Mucosa of descending colon (tissue), 3 donors: Measurements from ENCODE around the gene RDH13. TPM values are rescaled to one million over a fixed set of nuclear protein-coding genes. Genes with fewer than 3 reads are reported as not detected.

Source experiments
- ATAC-seq: fragments of 200-7000 bp; cut with Tn5 transposase; one replicate; pipeline ENCODE4 v1.9.1; 2020; ENCODE audit warnings: mild to moderate bottlenecking, moderate library complexity
- DNase-seq, 3 donors: peaks; one replicate each; pipeline ENCODE4 v3.0.0-alpha.2; 2020
- H3K36me3 ChIP-seq: fragments of 200-600 bp; one replicate; pipeline ENCODE4 v1.8.0; 2021; ENCODE audit warnings: low read depth, mild to moderate bottlenecking
- H3K4me1 ChIP-seq: fragments of 200-600 bp; one replicate; pipeline ENCODE4 v1.8.0; 2021; ENCODE audit warnings: low read depth, mild to moderate bottlenecking
- H3K4me3 ChIP-seq: fragments of 200-600 bp; one replicate; pipeline ENCODE4 v1.8.0; 2021; ENCODE audit warnings: mild to moderate bottlenecking
- H3K9me3 ChIP-seq: fragments of 200-600 bp; one replicate; pipeline ENCODE4 v1.8.0; 2021; ENCODE audit warnings: mild to moderate bottlenecking
- intact Hi-C, 2 donors: fragments of 100-400 bp; cut with DNase I in 1 of 2; cut with micrococcal nuclease in 1 of 2; formaldehyde crosslinking; loops; one replicate each; pipeline versions ENCODE4 v1.11.0 to v1.11.1; 2022; cut with DNase I, micrococcal nuclease
- total RNA-seq, 3 donors: library from RNA; stranded (reverse); fragmentation: NEBNext Ultra II Directional in 2 of 3; extraction: Animal tissue kit (Norgen Biotek cat#: 25700) in 2 of 3; gene quantifications; one replicate each; pipeline versions ENCODE4 v1.2.1 to v1.2.4, GENCODE V29; 2021 to 2023
- TF ChIP-seq, protein P1 (sequence below): fragments of 200-600 bp; IDR thresholded peaks from one replicate; pipeline ENCODE4 v1.8.0; 2022; ENCODE audit warnings: antibody characterized with exemption, mild to moderate bottlenecking
- donor health status: DM: no; HTN: no; CAD: no; lungs with moderate emphysema.
- donor health status: DM: no; HTN: no; CAD: no.
- donor health status: DM: no; HTN: yes; CAD: no.

The RDH13 gene
- total RNA-seq, 3 donors from 2014 or later: 46.1 to 59.5 (median 55.0) TPM

- H3K36me3 ChIP-seq: no peaks in the 10 kb centered on the region
- intact Hi-C loops: no loop called here
- TF ChIP-seq, protein P1, sequence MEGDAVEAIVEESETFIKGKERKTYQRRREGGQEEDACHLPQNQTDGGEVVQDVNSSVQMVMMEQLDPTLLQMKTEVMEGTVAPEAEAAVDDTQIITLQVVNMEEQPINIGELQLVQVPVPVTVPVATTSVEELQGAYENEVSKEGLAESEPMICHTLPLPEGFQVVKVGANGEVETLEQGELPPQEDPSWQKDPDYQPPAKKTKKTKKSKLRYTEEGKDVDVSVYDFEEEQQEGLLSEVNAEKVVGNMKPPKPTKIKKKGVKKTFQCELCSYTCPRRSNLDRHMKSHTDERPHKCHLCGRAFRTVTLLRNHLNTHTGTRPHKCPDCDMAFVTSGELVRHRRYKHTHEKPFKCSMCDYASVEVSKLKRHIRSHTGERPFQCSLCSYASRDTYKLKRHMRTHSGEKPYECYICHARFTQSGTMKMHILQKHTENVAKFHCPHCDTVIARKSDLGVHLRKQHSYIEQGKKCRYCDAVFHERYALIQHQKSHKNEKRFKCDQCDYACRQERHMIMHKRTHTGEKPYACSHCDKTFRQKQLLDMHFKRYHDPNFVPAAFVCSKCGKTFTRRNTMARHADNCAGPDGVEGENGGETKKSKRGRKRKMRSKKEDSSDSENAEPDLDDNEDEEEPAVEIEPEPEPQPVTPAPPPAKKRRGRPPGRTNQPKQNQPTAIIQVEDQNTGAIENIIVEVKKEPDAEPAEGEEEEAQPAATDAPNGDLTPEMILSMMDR: no peak
- H3K4me1 ChIP-seq: peaks cover 25% of the 10 kb centered on the region
- no peaks in the 10 kb centered on the region for H3K9me3 ChIP-seq
- ATAC-seq (no peak), DNase-seq (peak in 1 of 3 donors; percentile 48)
- no peak overlapping the region for H3K4me3 ChIP-seq
Observed at GRCh38 chr19:55085923-55086715, 23.2 kb upstream of the RDH13 start.

DNA sequence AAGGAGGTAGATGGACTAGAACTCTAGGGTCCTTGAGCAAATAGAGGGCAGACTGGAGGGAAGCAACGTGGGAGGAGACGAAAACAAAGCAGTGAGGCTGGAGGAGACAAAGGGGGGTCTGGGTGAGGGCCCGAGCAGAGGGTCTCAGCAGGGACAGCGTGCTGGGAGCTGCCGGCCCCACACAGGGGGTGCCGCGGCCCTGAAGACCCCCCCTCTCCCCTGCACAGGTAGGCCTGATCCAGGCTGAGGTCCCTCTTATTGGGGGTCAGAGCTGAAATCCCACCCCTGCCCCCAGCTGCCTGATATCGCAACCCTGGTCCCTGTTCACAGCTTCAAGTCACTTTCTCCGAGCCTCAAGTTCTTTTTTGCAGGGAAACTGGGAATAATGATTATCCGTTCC, 21.5 kb upstream of the RDH13 start:
- ATAC-seq (no peak), DNase-seq (no peak)
- Histone ChIP-seq H3K36me3 (no peaks in the 10 kb centered on the region), H3K4me1 (peaks cover 38% of the 10 kb centered on the region), H3K4me3 (no peak overlapping the region), H3K9me3 (no peaks in the 10 kb centered on the region)
- intact Hi-C loops: no loop called here
- TF ChIP-seq, protein P1: no peak

- TF ChIP-seq, protein P1: no peak
- no peak overlapping the region for H3K4me3 ChIP-seq
- no peak for ATAC-seq
- H3K4me1 ChIP-seq: peaks cover 37% of the 10 kb centered on the region
- peak in 2 of 3 donors; percentile 33 to 53 for DNase-seq
- H3K9me3 ChIP-seq: no peaks in the 10 kb centered on the region
- H3K36me3 ChIP-seq: no peaks in the 10 kb centered on the region
- intact Hi-C loops: no loop called here
Observed at GRCh38 chr19:55083004-55083850, 20.3 kb upstream of the RDH13 start.

GRCh38 chr19:55082020-55082851, 19.3 kb upstream of the RDH13 start:
- TF ChIP-seq, protein P1: no peak
- no peaks in the 10 kb centered on the region for H3K36me3 ChIP-seq
- DNase-seq (peak; percentile 52 to 71 (median 61)), ATAC-seq (no peak)
- H3K4me3 ChIP-seq: no peak overlapping the region
- H3K9me3 ChIP-seq: no peaks in the 10 kb centered on the region
- H3K4me1 ChIP-seq: peaks cover 28% of the 10 kb centered on the region
- intact Hi-C loops: no loop called here

DNA sequence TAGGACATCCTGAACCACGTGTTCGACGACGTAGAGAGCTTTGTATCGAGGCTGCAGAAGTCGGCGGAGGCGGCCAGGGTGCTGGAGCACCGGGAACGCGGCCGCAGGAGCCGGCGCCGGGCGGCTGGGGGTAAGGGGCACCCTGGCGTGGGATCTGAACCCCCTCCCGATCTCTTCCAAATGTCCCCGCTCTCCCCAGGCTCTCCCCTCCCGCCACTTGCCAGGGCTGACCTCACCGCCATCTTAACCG, 18.7 kb upstream of the RDH13 start:
- H3K9me3 ChIP-seq: no peaks in the 10 kb centered on the region
- no peaks in the 10 kb centered on the region for H3K36me3 ChIP-seq
- DNase-seq (peak in 1 of 3 donors; percentile 70), ATAC-seq (no peak)
- no peak overlapping the region for H3K4me3 ChIP-seq
- H3K4me1 ChIP-seq: peaks cover 22% of the 10 kb centered on the region
- intact Hi-C loops: no loop called here
- TF ChIP-seq, protein P1: no peak
